GM21723 (cell line): ENCODE data around the gene HNRNPF.
"Not testable (repeated sequence)": the region's sequence is repeated elsewhere in the genome, so short reads cannot be mapped to it uniquely, and the experiment has no call there.

Source experiments
- ATAC-seq: cut with Tn5 transposase; IDR thresholded peaks from one replicate; pipeline ENCODE4 v1.9.1; 2021; ENCODE audit warnings: mild to moderate bottlenecking, moderate library complexity; ENCODE audit not compliant: unreplicated experiment

Gene HNRNPF

GRCh38 chr10:43352951-43353350 is 56.0 kb downstream of the HNRNPF start:
- ATAC-seq, result no peak

- no peak for ATAC-seq
Observed at GRCh38 chr10:43351301-43351700, 57.7 kb downstream of the HNRNPF start.

GRCh38 chr10:43350686-43351085 is 58.3 kb downstream of the HNRNPF start:
- no peak for ATAC-seq

GRCh38 chr10:43350156-43350555 is 58.8 kb downstream of the HNRNPF start:
- ATAC-seq, result no peak

- ATAC-seq, result peak; percentile 98
Observed at GRCh38 chr10:43348511-43349312, 60.3 kb downstream of the HNRNPF start.

GRCh38 chr10:43347997-43348396 is 61.0 kb downstream of the HNRNPF start:
- peak; percentile 11 for ATAC-seq

GRCh38 chr10:43344051-43344450 is 64.9 kb downstream of the HNRNPF start:
- no peak for ATAC-seq

- ATAC-seq, result no peak
Observed at GRCh38 chr10:43343126-43343525, 65.9 kb downstream of the HNRNPF start.

- ATAC-seq, result no peak
Observed at GRCh38 chr10:43342279-43343125, 66.5 kb downstream of the HNRNPF start.

GRCh38 chr10:43341450-43341849 is 67.5 kb downstream of the HNRNPF start:
- no peak for ATAC-seq

GRCh38 chr10:43340619-43341018 is 68.4 kb downstream of the HNRNPF start:
- no peak for ATAC-seq

GRCh38 chr10:43340101-43340500 is 68.9 kb downstream of the HNRNPF start:
- no peak for ATAC-seq

- no peak for ATAC-seq
Observed at GRCh38 chr10:43339136-43339535, 69.8 kb downstream of the HNRNPF start.

GRCh38 chr10:43338117-43338516 is 70.9 kb downstream of the HNRNPF start:
- no peak for ATAC-seq

- ATAC-seq, result not testable (repeated sequence)
Observed at GRCh38 chr10:43337536-43337935, 71.5 kb downstream of the HNRNPF start.

GRCh38 chr10:43336641-43337318 is 72.2 kb downstream of the HNRNPF start:
- ATAC-seq, result no peak

GRCh38 chr10:43336061-43336460 is 72.9 kb downstream of the HNRNPF start:
- ATAC-seq, result no peak
